ENCODE data around the gene ART1. TPM values are rescaled to one million over a fixed set of nuclear protein-coding genes. Genes with fewer than 3 reads are reported as not detected.
"Not testable (repeated sequence)": the region's sequence is repeated elsewhere in the genome, so short reads cannot be mapped to it uniquely, and the experiment has no call there.

ART1 gene
- total and polyA plus RNA-seq, 5 experiments from 2014 or later: not detected

DNA sequence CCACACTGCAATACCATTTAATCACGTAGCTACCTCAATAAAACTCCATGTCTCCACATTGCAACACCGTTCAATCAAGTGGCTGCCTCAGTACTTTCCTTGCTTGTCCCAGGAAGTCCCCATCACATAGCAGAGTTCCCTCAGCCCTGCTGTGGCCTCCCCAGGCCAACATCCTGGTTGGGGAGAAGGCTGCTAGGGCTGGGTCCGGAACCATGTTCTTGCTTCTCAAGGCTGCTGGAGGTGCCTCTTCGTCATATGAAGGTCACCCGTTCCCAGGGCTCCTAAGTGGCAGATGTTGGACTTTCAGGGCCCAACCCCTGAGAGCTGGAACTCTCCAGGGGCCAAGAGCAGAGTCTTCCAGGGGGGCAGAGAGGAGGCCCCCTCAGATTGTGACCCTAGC is 6.4 kb upstream of the ART1 start:
- ATAC-seq (no peak), DNase-seq (peak in 1 of 10 donors; percentile 53)
- peaks cover 0 to 2% (median 0%) of the 10 kb centered on the region in 3 donors for H3K36me3 Mint-ChIP-seq
- peaks cover 2 to 24% (median 7%) of the 10 kb centered on the region in 5 donors for H3K27me3 Mint-ChIP-seq
- peaks cover 8 to 16% (median 12%) of the 10 kb centered on the region in 4 donors for H3K4me1 Mint-ChIP-seq
- H3K9me3 Mint-ChIP-seq: no peaks in the 10 kb centered on the region
- POLR2A ChIA-PET: no interaction called here
- no peak overlapping the region for H3K4me3 Mint-ChIP-seq
- no peak overlapping the region for H3K27ac Mint-ChIP-seq

DNA sequence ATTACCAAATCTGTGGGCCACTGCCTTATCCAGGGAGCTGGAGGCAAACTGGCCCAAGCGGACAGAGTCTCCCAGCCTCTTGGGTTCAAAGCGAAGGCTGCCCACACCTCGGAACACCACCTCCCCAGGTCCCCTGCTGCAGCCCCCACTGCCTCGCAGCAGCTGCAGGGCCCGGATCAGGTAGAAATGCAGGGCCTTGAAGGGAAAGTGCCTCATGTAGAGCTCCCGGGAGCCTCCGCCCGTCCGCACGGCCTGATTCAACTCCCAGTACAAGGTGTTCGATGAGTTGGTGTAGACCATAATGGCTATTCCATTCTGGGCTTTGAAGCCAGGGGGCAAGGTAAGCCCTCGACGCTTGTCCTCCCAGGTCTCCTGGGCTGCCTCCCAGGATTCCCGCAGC is 5.1 kb upstream of the ART1 start:
- H3K9me3 Mint-ChIP-seq: no peaks in the 10 kb centered on the region
- POLR2A ChIA-PET: no interaction called here
- ATAC-seq (no peak), DNase-seq (peak in 1 of 10 donors; percentile 63)
- peaks cover 0 to 2% (median 0%) of the 10 kb centered on the region in 3 donors for H3K36me3 Mint-ChIP-seq
- peaks cover 8 to 20% (median 13%) of the 10 kb centered on the region in 4 donors for H3K4me1 Mint-ChIP-seq
- peak overlapping the region in 1 of 10 donors; percentile 34 for H3K27ac Mint-ChIP-seq
- peak overlapping the region in 2 of 10 donors; percentile 13 to 38 for H3K4me3 Mint-ChIP-seq
- H3K27me3 Mint-ChIP-seq: peaks cover 10 to 36% (median 15%) of the 10 kb centered on the region in 5 donors

DNA sequence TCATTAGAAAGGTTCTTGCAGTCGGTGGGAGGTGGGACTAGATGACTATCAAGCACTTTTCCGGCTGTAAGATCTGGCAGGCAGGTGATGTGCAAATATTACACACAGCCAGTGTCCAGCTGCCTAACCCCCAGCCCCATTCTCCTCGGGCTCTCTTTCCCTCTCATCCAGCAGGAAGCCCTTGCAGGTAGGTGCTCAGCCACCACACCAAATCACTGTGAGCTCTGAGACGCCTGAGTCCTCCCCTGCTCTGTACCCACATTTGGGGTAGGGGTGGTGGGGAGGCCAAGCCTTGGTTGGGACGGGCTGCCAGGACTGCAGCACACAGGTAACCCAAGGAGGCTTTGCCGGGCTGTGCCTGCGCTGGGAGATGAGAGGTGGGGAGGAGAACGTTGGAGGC is 3.7 kb upstream of the ART1 start:
- Mint-ChIP-seq H3K4me1 (peaks cover 8 to 20% (median 13%) of the 10 kb centered on the region in 4 donors), H3K27me3 (peaks cover 19 to 45% (median 25%) of the 10 kb centered on the region in 5 donors), H3K4me3 (peak overlapping the region; percentile 54 to 89 (median 77)), H3K9me3 (no peaks in the 10 kb centered on the region), H3K27ac (peak overlapping the region in 2 of 10 donors; percentile 61 to 68), H3K36me3 (peaks cover 0 to 2% (median 0%) of the 10 kb centered on the region in 3 donors)
- POLR2A ChIA-PET: no interaction called here
- DNase-seq: peak in 1 of 10 donors; percentile 50
- no peak for ATAC-seq

DNA sequence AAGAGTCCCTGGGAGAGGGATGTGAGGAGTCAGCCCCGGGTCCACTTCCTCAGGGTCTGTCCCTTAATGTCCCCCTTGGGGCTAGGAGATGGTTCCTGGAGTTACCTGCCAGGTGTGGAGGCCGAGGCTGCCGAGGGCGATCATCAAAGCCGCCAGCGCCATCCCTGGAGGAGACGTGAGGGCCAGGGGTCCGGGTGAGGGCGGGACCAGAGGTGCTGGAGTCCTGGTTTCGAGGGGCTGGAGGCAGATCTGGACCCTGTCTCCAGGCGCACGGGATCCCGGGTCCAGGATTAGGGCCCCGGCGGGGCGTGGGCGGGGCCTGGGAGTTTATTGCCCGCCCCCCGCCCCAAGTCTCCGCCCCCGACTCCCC is 3.2 kb upstream of the ART1 start, which contains the start of gene ART5:
Gene ART5 (minus strand): TSS at position 292 of the 370 bp plus-strand sequence. CDS start 130 bp downstream, at position 162.
- POLR2A ChIA-PET: no interaction called here
- Mint-ChIP-seq H3K4me1 (peaks cover 6 to 20% (median 13%) of the 10 kb centered on the region in 4 donors), H3K9me3 (no peaks in the 10 kb centered on the region), H3K27ac (peak within 1 kb of the TSS in 6 of 10 donors; percentile 27 to 76 (median 64)), H3K27me3 (peaks cover 19 to 45% (median 30%) of the 10 kb centered on the region in 5 donors), H3K4me3 (peak within 1 kb of the TSS; percentile 76 to 89 (median 82)), H3K36me3 (peaks cover 0 to 2% (median 0%) of the 10 kb centered on the region in 3 donors)
- ATAC-seq (no peak), DNase-seq (no peak)

DNA sequence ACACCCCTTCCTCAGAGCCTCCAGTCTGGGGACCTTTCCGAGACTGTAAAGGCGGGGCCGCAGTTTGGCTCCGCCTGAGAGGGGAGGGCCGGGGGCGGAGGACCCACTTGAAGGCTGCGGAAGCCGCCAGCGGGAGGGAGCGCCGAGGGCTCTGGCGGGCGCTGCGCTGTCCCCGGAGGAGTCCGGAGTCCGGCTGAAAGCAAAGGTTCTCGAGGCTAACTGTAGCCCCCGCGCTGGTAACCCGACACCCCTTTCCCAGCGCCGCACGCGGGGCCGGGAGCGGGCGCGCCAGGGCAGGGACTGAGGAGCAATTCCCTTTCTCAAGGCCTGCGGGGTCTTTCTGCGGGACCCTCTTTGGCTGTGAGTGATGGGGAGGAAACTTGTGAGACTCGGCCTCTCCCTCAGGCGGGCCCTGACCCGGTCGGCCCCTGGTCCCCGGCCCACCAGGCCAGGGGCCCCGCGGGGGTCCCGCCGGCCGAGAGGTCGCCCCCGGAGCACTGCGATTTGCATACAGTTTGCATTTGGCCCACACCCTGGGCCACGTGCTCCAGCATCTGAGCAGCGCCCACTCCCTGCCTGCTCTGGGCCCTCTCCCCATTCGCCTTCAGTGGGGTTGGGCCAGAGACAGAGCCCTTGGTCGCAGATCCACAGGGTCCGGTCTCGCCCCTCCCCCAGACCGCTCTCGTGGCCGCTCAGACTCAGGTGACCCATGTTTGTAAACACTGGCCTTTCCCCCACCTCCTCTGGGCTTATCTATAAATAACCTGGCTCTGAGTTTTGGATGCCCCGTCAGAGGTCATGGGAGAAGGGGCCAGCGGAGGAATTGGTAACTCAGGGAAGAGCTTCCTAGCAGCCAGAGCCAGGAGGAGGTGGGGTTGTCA is 2.6 kb upstream of the ART1 start:
- peak overlapping the region in 4 of 10 donors; percentile 27 to 76 (median 54) for H3K27ac Mint-ChIP-seq
- H3K9me3 Mint-ChIP-seq: no peaks in the 10 kb centered on the region
- POLR2A ChIA-PET: no interaction called here
- peaks cover 0 to 2% (median 0%) of the 10 kb centered on the region in 3 donors for H3K36me3 Mint-ChIP-seq
- DNase-seq: peak; percentile 53 to 81 (median 68)
- peak; percentile 95 to 98 for ATAC-seq
- H3K4me1 Mint-ChIP-seq: peaks cover 6 to 20% (median 13%) of the 10 kb centered on the region in 4 donors
- H3K4me3 Mint-ChIP-seq: peak overlapping the region; percentile 76 to 87 (median 82)
- peaks cover 19 to 44% (median 32%) of the 10 kb centered on the region in 5 donors for H3K27me3 Mint-ChIP-seq

DNA sequence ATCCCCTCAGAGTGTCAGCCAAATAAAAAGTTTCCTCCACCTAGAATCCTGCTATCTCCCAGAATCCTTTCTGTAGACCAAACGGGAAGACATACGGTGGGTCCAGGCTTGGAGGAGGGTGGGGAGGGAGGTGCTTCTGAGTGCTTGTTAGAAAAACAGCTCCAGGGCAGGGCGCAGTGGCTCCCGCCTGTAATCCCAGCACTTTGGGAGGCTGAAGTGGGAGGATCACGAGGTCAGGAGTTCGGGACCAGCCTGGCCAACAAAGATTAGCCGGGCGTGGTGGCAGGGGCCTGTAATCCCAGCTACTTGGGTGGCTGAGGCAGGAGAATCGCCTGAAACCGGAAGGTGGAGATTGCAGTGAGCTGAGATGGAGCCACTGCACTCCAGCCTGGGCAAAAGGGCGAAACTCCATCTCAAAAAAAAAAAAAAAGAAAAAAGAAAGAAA is 1.8 kb upstream of the ART1 start:
- H3K4me3 Mint-ChIP-seq: peak overlapping the region in 8 of 10 donors; percentile 76 to 87 (median 83)
- POLR2A ChIA-PET, ATAC-seq, DNase-seq, H3K36me3 Mint-ChIP-seq, H3K9me3 Mint-ChIP-seq, H3K27ac Mint-ChIP-seq: not testable (repeated sequence)
- peaks cover 20 to 49% (median 32%) of the 10 kb centered on the region in 5 donors for H3K27me3 Mint-ChIP-seq
- peaks cover 6 to 20% (median 13%) of the 10 kb centered on the region in 4 donors for H3K4me1 Mint-ChIP-seq

DNA sequence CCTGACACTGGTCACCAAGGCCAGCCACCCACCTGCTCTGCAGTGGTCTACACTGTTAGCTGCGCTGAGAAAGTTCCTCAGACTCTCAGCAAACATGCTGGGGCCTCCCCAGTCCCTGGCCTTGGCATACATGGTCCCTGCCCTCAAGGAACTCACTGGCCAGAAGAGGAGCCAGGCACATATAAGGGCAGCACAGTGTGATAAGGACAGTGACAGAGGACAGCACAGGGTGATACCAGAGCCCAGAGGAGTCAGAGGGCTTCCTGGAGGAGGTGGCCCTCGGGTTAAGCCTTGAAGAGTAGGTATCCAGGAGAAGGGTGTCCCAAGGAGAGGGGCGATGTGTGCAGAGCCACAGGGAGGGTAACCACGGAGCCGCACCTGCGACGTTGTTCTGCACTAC is 624 bp downstream of the ART1 start:
- Mint-ChIP-seq H3K9me3 (no peaks in the 10 kb centered on the region), H3K27ac (peak overlapping the region in 1 of 10 donors; percentile 47), H3K4me3 (no peak overlapping the region), H3K4me1 (peaks cover 6 to 20% (median 13%) of the 10 kb centered on the region in 4 donors), H3K36me3 (peaks cover 0 to 2% (median 0%) of the 10 kb centered on the region in 3 donors), H3K27me3 (peaks cover 38 to 70% (median 48%) of the 10 kb centered on the region in 5 donors)
- no peak for ATAC-seq
- DNase-seq: peak in 1 of 10 donors; percentile 42
- POLR2A ChIA-PET: no interaction called here

DNA sequence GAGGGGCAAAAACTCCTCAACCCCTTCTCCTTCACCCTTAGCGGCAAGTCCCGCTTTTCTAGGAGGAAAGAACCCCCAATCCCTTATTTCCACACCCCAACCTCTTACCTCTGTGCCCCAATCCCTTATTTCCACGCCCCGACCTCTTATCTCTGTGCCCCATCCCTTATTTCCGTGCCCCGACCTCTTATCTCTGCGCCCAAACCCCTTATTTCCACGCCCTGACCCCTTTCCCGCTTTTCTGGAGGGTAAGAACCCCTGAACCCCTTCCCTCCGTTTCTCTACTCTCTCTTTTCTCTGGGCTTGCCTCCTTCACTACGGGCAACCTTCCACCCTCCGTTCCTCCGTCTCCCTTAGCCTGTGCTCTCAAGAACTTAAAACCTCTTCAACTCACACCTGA is 3.9 kb downstream of the ART1 start:
- POLR2A ChIA-PET, ATAC-seq, H3K4me3 Mint-ChIP-seq, H3K4me1 Mint-ChIP-seq, H3K9me3 Mint-ChIP-seq, H3K27ac Mint-ChIP-seq, H3K36me3 Mint-ChIP-seq: not testable (repeated sequence)
- peaks cover 37 to 77% (median 52%) of the 10 kb centered on the region in 5 donors for H3K27me3 Mint-ChIP-seq
- DNase-seq: peak in 1 of 10 donors; percentile 30

DNA sequence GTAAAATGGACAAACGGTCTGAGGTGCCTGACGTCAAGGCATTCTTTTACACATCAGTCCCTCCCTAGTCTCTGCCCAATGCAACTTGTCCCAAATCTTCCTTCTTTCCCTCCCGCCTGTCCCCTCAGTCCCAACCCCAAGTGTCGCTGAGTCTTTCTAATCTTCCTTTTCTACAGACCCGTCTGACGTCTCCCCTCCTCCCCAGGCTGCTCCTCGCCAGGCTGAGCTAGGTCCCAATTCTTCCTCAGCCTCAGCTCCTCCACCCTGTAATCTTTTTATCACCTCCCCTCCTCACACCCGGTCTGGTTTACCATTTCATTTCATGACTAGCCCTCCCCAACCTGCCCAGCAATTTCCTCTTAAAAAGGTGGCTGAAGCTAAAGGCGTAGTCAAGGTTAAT is 4.4 kb downstream of the ART1 start:
- POLR2A ChIA-PET, H3K4me1 Mint-ChIP-seq, H3K36me3 Mint-ChIP-seq, H3K27ac Mint-ChIP-seq, ATAC-seq, H3K9me3 Mint-ChIP-seq, H3K4me3 Mint-ChIP-seq: not testable (repeated sequence)
- DNase-seq: peak in 1 of 10 donors; percentile 3
- H3K27me3 Mint-ChIP-seq: peaks cover 34 to 72% (median 49%) of the 10 kb centered on the region in 5 donors

DNA sequence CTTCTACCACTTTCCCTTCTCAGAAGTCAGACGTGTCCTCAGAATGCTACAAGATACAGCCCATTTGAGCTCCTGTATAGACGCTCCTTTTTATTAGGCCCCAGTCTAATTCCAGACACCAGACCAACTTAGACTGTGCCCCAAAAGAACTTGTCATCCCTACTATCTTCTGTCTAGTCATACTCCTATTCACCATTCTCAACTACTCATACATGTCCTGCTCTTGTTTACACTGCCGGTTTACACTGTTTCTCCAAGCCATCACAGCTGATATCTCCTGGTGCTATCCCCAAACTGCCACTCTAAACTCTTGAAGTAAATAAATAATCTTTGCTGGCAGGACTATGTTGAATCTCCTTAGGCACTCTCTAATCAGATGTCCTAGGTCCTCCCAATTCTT is 7.6 kb downstream of the ART1 start:
- H3K9me3 Mint-ChIP-seq, ATAC-seq, H3K36me3 Mint-ChIP-seq, H3K27ac Mint-ChIP-seq, H3K4me3 Mint-ChIP-seq, H3K4me1 Mint-ChIP-seq, DNase-seq, POLR2A ChIA-PET: not testable (repeated sequence)
- H3K27me3 Mint-ChIP-seq: peaks cover 15 to 46% (median 37%) of the 10 kb centered on the region in 5 donors

DNA sequence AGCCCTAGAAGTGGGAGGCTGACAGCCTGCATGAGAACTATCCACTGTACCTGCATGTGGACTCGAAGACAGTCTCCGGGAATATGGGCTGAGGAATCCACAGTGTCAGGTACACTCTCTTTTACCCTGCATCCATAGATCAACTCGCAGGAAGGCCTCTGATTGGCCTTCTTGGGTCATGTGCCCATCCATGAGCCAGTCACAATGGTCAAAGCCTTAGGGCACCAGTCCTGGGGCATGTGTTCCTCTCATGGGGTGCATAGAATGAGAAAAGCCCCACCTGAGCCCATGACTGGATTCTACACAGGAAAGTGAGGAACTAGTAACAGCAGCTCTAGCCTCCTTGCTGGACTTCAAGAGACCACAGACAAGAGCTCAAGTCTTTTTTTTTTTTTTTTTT is 10.6 kb downstream of the ART1 start:
- Mint-ChIP-seq H3K4me3 (no peak overlapping the region), H3K27me3 (peaks cover 11 to 28% (median 18%) of the 10 kb centered on the region in 5 donors), H3K36me3 (no peaks in the 10 kb centered on the region), H3K9me3 (no peaks in the 10 kb centered on the region), H3K4me1 (no peaks in the 10 kb centered on the region), H3K27ac (no peak overlapping the region)
- peak in 1 of 10 donors; percentile 4 for DNase-seq
- POLR2A ChIA-PET: no interaction called here
- ATAC-seq: no peak

DNA sequence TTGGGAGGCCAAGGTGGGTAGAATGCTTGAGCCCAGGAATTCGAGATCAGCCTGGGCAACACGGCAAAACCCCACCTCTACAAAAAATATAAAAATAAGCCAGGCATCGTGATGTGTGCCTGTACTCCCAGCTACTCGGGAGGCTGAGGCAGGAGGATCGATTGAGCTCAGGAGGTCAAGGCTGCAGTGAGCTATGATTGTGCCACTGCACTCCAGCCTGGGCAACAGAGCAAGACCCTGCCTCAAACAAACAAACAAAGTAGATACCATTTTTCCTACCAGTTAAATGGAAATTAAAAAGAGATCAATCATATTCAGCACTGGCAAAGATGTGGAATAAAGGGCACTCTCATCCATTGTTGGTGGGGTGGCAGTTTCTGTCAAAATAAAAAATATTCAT is 12.4 kb downstream of the ART1 start:
- H3K27me3 Mint-ChIP-seq: peaks cover 6 to 12% (median 12%) of the 10 kb centered on the region in 5 donors
- H3K4me1 Mint-ChIP-seq, POLR2A ChIA-PET, H3K27ac Mint-ChIP-seq, H3K36me3 Mint-ChIP-seq, H3K4me3 Mint-ChIP-seq, ATAC-seq, H3K9me3 Mint-ChIP-seq, DNase-seq: not testable (repeated sequence)

DNA sequence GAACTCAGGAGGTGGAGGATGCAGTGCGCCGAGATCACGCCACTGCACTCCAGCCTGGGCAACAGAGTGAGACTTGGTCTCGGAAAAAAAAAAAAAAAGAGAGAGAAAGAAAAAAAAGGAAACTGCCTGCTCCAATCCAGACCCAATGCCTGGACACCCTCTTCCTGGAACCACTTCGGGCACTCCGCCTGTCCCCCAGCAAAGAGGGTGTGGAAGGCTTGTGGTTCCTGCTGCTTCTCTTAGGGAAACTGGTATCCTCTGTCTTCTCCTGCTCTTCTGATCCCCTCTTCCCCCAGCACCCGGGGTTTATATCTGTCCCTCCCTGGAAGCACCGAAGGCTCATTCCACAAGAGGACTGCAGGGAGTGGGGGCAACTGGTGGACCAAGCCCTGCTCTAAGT is 13.3 kb downstream of the ART1 start:
- peak in 1 of 10 donors; percentile 36 for DNase-seq
- POLR2A ChIA-PET: no interaction called here
- Mint-ChIP-seq H3K4me1 (no peaks in the 10 kb centered on the region), H3K9me3 (no peaks in the 10 kb centered on the region), H3K27me3 (peaks cover 6 to 12% (median 12%) of the 10 kb centered on the region in 5 donors), H3K4me3 (no peak overlapping the region), H3K27ac (no peak overlapping the region), H3K36me3 (no peaks in the 10 kb centered on the region)
- no peak for ATAC-seq
